ENCODE results near the gene DEAF1.

Gene DEAF1

GRCh38 chr11:640021-640706, 54.9 kb downstream of the DEAF1 start:
- Histone ChIP-seq H4K20me1 (ENCODE audit: insufficient read depth, low read length, poor library complexity, severe bottlenecking) (no peaks in the 10 kb centered on the region), H3K79me2 (ENCODE audit: insufficient read depth, low read length) (no peaks in the 10 kb centered on the region), H3K4me2 (ENCODE audit: low read depth, low read length, poor library complexity, severe bottlenecking) (no peak overlapping the region), H2AFZ (ENCODE audit: low read length) (no peak overlapping the region), H3K9ac (ENCODE audit: low read depth, low read length, poor library complexity, severe bottlenecking) (no peak overlapping the region), H3K27me3 (ENCODE audit: insufficient read depth, low read length, poor library complexity, severe bottlenecking) (no peaks in the 10 kb centered on the region), H3F3A (ENCODE audit: low read depth) (no peaks in the 10 kb centered on the region), H3K9me2 (replicated peaks; ENCODE audit: low read depth, low read length) (no peaks in the 10 kb centered on the region), H3K4me1 (ENCODE audit: insufficient read depth, low read length, poor library complexity, severe bottlenecking) (no peaks in the 10 kb centered on the region), H3K36me3 (ENCODE audit: insufficient read depth, low read length) (peaks cover 6% of the 10 kb centered on the region; the same call in 1 of the 2 replicates), H3K4me3 (ENCODE audit: low read length, poor library complexity, severe bottlenecking) (no peak overlapping the region), H3K9me3 (ENCODE audit: insufficient read depth, low read depth, low read length) (no peaks in the 10 kb centered on the region)
- no peak for TF ChIP-seq EZH2phosphoT487 (IDR thresholded peaks at IDR 0.05; ENCODE audit: borderline replicate concordance)
- TF ChIP-seq, protein P1, sequence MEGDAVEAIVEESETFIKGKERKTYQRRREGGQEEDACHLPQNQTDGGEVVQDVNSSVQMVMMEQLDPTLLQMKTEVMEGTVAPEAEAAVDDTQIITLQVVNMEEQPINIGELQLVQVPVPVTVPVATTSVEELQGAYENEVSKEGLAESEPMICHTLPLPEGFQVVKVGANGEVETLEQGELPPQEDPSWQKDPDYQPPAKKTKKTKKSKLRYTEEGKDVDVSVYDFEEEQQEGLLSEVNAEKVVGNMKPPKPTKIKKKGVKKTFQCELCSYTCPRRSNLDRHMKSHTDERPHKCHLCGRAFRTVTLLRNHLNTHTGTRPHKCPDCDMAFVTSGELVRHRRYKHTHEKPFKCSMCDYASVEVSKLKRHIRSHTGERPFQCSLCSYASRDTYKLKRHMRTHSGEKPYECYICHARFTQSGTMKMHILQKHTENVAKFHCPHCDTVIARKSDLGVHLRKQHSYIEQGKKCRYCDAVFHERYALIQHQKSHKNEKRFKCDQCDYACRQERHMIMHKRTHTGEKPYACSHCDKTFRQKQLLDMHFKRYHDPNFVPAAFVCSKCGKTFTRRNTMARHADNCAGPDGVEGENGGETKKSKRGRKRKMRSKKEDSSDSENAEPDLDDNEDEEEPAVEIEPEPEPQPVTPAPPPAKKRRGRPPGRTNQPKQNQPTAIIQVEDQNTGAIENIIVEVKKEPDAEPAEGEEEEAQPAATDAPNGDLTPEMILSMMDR (conservative IDR thresholded peaks at IDR 0.05; ENCODE audit: low read length), result no peak

- H3K4me1 ChIP-seq (ENCODE audit: insufficient read depth, low read length, poor library complexity, severe bottlenecking), result no peaks in the 10 kb centered on the region
- H3F3A ChIP-seq (ENCODE audit: low read depth), result no peaks in the 10 kb centered on the region
- no peak overlapping the region for H3K4me3 ChIP-seq (ENCODE audit: low read length, poor library complexity, severe bottlenecking)
- no peak overlapping the region for H2AFZ ChIP-seq (ENCODE audit: low read length)
- no peak overlapping the region for H3K4me2 ChIP-seq (ENCODE audit: low read depth, low read length, poor library complexity, severe bottlenecking)
- H3K79me2 ChIP-seq (ENCODE audit: insufficient read depth, low read length), result no peaks in the 10 kb centered on the region
- H3K9ac ChIP-seq (ENCODE audit: low read depth, low read length, poor library complexity, severe bottlenecking), result no peak overlapping the region
- H3K9me3 ChIP-seq (ENCODE audit: insufficient read depth, low read depth, low read length), result no peaks in the 10 kb centered on the region
- H3K9me2 ChIP-seq (replicated peaks; ENCODE audit: low read depth, low read length), result no peaks in the 10 kb centered on the region
- peaks cover 6% of the 10 kb centered on the region; the same call in 1 of the 2 replicates for H3K36me3 ChIP-seq (ENCODE audit: insufficient read depth, low read length)
- no peaks in the 10 kb centered on the region for H3K27me3 ChIP-seq (ENCODE audit: insufficient read depth, low read length, poor library complexity, severe bottlenecking)
- no peaks in the 10 kb centered on the region for H4K20me1 ChIP-seq (ENCODE audit: insufficient read depth, low read length, poor library complexity, severe bottlenecking)
- TF ChIP-seq, protein P1 (conservative IDR thresholded peaks at IDR 0.05; ENCODE audit: low read length), result no peak
- no peak for TF ChIP-seq EZH2phosphoT487 (IDR thresholded peaks at IDR 0.05; ENCODE audit: borderline replicate concordance)
Measured at GRCh38 chr11:639332-639955, 55.6 kb downstream of the DEAF1 start.

DNA sequence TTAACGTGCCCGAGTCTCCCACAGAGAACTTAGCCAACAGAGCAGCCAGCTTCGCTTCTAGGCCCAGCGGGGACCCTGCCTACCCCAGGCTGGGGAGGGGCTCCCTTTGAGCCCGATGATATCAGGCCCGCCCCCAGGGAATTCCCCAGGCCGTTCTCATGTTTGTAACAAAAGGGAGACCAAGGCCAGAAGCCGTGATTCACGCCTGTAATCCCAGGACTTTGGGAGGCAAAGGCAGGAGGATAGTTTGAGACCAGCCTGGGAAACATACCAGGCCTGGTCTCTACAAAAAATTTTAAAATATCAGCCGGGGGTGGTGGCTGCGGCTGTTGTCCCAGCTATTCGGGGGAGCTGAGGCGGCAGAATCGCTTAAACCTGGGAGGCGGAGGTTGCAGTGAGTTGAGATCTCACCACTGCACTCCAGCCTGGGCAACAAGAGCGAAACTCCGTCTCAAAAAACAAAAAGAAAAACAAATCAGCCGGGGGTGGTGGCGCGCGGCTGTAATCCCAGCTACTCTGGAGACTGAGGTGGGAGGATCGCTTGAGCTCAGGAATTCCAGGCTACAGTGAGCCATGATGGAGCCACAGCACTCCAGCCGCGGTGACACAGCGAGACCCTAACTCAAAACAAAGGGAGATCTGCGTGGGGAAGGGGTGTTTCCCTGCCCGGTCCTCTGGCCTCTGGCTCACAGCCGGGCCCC, 56.2 kb downstream of the DEAF1 start:
- H2AFZ ChIP-seq (ENCODE audit: low read length), result no peak overlapping the region
- H4K20me1 ChIP-seq (ENCODE audit: insufficient read depth, low read length, poor library complexity, severe bottlenecking), result no peaks in the 10 kb centered on the region
- H3K9me2 ChIP-seq (replicated peaks; ENCODE audit: low read depth, low read length), result no peaks in the 10 kb centered on the region
- H3K27me3 ChIP-seq (ENCODE audit: insufficient read depth, low read length, poor library complexity, severe bottlenecking), result no peaks in the 10 kb centered on the region
- H3K79me2 ChIP-seq (ENCODE audit: insufficient read depth, low read length), result no peaks in the 10 kb centered on the region
- no peak overlapping the region for H3K4me2 ChIP-seq (ENCODE audit: low read depth, low read length, poor library complexity, severe bottlenecking)
- H3K4me1 ChIP-seq (ENCODE audit: insufficient read depth, low read length, poor library complexity, severe bottlenecking), result no peaks in the 10 kb centered on the region
- no peak overlapping the region for H3K4me3 ChIP-seq (ENCODE audit: low read length, poor library complexity, severe bottlenecking)
- H3F3A ChIP-seq (ENCODE audit: low read depth), result no peaks in the 10 kb centered on the region
- H3K9ac ChIP-seq (ENCODE audit: low read depth, low read length, poor library complexity, severe bottlenecking), result no peak overlapping the region
- H3K9me3 ChIP-seq (ENCODE audit: insufficient read depth, low read depth, low read length), result no peaks in the 10 kb centered on the region
- TF ChIP-seq, protein P1 (conservative IDR thresholded peaks at IDR 0.05; ENCODE audit: low read length), result no peak
- TF ChIP-seq EZH2phosphoT487 (IDR thresholded peaks at IDR 0.05; ENCODE audit: borderline replicate concordance), result no peak
- H3K36me3 ChIP-seq (ENCODE audit: insufficient read depth, low read length), result no peaks in the 10 kb centered on the region; the same call in 1 of the 2 replicates
